ENCODE data around the gene PDE9A.

The PDE9A gene

DNA sequence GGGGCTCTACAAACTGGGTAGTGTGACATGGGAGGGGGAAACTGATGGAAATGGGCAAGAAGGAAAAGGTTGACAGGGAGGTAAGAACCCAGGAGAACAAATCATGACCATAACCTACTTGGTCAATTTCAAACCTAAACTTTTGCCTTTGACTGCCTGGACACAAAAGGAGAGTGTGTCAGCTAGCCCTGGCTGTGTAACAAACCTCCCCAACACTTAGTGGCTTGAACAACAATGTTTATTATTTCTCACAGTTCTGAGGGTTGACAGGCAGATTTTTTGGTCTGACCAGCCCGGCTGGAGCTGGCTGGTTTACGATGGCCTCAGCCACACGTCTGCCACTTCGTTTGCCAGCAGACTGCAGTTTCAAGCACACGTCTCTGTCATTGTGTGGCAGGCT lies 133.5 kb downstream of the PDE9A start:
- TF ChIP-seq, protein P1, sequence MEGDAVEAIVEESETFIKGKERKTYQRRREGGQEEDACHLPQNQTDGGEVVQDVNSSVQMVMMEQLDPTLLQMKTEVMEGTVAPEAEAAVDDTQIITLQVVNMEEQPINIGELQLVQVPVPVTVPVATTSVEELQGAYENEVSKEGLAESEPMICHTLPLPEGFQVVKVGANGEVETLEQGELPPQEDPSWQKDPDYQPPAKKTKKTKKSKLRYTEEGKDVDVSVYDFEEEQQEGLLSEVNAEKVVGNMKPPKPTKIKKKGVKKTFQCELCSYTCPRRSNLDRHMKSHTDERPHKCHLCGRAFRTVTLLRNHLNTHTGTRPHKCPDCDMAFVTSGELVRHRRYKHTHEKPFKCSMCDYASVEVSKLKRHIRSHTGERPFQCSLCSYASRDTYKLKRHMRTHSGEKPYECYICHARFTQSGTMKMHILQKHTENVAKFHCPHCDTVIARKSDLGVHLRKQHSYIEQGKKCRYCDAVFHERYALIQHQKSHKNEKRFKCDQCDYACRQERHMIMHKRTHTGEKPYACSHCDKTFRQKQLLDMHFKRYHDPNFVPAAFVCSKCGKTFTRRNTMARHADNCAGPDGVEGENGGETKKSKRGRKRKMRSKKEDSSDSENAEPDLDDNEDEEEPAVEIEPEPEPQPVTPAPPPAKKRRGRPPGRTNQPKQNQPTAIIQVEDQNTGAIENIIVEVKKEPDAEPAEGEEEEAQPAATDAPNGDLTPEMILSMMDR (IDR thresholded peaks at IDR 0.05; ENCODE audit: insufficient read depth, missing control alignments) = no peak
- FAIRE-seq = no peak
- no peak for DNase-seq (ENCODE audit: insufficient read length, low spot score)

DNA sequence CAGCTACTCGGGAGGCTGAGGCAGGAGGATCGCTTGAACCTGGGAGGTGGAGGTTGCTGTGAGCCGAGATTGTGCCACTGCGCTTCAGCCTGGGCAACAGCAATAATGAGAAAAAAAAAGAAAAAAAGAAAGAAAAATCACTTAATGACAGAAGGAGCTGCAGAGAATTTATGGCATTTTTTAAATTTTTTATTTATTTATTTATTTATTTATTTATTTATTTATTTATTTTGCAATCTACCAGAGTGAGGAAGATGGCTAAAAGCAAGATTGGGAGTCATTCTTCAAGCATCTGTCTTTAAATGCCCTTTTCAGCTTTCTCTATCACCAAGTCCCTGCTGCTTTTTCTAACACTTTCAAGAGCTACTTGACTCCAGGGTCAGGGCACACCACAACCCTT lies 134.2 kb downstream of the PDE9A start:
- no peak for DNase-seq (ENCODE audit: insufficient read length, low spot score)
- FAIRE-seq = no peak
- TF ChIP-seq, protein P1 (IDR thresholded peaks at IDR 0.05; ENCODE audit: insufficient read depth, missing control alignments) = no peak

DNA sequence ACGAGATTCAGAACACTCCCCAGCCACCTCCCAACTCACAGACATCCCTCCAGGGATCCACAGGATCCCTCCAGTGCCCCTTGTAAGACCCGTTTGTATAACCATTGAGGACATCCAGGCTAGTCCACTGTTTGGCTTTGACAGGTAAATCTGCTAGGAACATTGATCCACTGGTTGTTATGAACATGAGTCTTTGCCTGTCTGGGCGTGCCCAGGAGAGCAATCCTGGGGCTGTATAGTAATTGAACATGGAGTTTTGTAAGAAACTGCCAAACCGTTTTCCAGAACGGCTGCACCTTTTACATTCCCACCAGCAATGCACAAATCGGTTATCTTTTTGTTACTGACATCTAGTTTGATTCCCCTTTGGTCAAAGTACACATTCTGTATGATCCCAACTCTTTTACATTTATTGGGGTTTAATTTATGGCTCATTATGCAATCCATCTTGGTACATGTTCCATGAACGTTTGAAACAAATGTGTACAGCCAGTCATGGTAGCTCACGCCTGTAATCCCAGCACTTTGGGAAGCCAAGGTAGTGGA lies 137.2 kb downstream of the PDE9A start:
- TF ChIP-seq, protein P1 (IDR thresholded peaks at IDR 0.05; ENCODE audit: insufficient read depth, missing control alignments) = no peak
- DNase-seq (ENCODE audit: insufficient read length, low spot score) (no peak), FAIRE-seq (no peak)

DNA sequence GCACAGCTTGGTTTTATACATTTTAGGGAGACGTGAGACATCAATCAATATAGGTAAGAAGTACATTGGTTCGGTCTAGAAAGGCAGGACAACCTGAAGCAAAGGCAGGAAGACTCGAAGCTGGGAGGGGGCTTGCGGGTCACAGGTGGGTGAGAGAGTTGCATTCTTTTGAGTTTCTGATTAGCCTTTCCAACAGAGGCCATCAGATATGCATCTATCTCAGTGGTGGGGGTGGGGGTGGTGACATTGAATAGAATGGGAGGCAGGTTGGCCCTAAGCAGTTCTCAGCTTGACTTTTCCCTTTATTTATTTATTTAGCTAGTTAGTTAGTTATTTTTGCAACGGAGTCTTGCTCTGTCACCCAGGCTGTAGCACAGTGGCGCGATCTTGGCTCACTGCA lies 140.4 kb downstream of the PDE9A start:
- TF ChIP-seq, protein P1 (IDR thresholded peaks at IDR 0.05; ENCODE audit: insufficient read depth, missing control alignments) = no peak
- FAIRE-seq (no peak), DNase-seq (ENCODE audit: insufficient read length, low spot score) (no peak)

DNA sequence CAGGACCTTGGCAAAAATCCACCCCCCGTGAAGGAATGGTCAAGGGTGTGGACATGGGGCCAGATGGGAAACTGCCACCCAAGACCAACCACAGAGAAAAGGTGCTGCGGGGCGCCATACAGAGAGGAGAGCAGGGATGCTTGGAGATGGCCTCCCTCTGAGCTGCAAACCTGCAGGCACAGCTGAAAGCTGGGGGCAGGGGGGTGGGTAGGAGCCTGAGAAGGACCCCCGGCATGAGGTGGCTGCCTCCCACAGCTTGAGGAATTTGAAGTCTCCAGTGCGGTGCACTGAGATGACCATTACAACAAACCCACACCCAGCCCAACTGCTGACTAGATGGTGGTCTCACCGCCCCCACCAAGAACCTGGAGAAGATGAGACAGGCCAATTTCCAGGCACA lies 141.1 kb downstream of the PDE9A start:
- no peak for FAIRE-seq
- DNase-seq (ENCODE audit: insufficient read length, low spot score) = no peak
- TF ChIP-seq, protein P1 (IDR thresholded peaks at IDR 0.05; ENCODE audit: insufficient read depth, missing control alignments) = no peak

DNA sequence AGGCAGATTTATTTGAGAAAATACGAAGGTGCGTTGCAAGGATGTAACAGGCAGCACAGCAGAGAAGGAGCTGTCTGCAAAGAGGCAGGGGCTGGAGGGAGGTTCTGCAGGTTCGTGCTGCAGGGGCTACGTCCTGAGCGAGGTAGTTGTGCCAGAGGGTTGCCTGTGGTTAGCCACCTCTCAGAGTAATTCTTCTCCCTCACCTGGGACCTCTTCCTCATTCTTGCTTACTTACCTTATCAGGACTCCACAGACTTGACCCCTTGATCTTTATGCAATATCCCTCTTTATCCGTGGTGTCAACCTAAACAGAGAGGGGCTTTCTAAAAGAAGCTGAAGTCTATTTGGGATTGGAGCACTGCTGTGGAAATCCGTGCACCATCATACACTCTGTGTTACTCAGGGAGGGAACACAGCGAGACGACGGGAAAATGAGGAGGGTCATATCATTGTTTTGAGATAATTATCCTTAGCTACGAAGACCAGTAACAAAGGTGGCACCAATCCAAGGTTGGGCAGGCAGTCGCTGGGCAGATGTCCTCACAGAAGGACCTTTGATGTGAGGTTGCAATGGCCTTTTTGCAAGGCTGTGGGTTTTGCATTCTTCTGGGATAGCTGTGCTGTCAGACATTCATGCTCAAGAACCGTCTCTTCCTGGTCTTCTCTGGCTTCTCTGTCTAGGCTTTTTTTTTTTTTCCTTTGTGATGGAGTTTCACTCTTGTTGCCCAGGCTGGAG lies 143.1 kb downstream of the PDE9A start:
- no peak for DNase-seq (ENCODE audit: insufficient read length, low spot score)
- FAIRE-seq = no peak
- TF ChIP-seq, protein P1 (IDR thresholded peaks at IDR 0.05; ENCODE audit: insufficient read depth, missing control alignments) = no peak

DNA sequence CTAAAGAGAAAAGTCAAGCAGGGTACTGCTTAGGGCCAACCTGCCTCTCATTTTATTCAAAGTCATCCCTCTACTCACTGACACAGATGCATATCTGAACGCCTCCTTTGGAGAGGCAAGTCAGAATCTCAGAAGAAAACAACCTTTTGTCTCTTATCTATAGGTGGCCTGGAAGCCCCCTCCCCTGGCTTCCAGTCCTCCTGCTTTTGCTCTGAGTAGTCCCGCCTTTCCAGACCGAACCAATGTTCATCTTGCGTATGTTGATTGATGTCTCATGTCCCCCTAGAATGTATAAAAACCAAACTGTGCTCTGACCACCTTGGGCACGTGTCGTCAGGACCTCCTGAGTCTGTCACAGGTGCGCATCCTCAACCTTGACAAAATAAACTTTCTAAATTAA lies 144.1 kb downstream of the PDE9A start:
- TF ChIP-seq, protein P1 (IDR thresholded peaks at IDR 0.05; ENCODE audit: insufficient read depth, missing control alignments) = no peak
- FAIRE-seq = no peak
- DNase-seq (ENCODE audit: insufficient read length, low spot score) = no peak

Measured in D721Med (cell line).